NCI-H446 (cell line): Measurements from ENCODE around the gene PET100.

Source experiments
- DNase-seq, 2 experiments: peaks; one replicate each; lab custom pipeline; 2025; lab: John Stamatoyannopoulos, UW

The PET100 gene

DNA sequence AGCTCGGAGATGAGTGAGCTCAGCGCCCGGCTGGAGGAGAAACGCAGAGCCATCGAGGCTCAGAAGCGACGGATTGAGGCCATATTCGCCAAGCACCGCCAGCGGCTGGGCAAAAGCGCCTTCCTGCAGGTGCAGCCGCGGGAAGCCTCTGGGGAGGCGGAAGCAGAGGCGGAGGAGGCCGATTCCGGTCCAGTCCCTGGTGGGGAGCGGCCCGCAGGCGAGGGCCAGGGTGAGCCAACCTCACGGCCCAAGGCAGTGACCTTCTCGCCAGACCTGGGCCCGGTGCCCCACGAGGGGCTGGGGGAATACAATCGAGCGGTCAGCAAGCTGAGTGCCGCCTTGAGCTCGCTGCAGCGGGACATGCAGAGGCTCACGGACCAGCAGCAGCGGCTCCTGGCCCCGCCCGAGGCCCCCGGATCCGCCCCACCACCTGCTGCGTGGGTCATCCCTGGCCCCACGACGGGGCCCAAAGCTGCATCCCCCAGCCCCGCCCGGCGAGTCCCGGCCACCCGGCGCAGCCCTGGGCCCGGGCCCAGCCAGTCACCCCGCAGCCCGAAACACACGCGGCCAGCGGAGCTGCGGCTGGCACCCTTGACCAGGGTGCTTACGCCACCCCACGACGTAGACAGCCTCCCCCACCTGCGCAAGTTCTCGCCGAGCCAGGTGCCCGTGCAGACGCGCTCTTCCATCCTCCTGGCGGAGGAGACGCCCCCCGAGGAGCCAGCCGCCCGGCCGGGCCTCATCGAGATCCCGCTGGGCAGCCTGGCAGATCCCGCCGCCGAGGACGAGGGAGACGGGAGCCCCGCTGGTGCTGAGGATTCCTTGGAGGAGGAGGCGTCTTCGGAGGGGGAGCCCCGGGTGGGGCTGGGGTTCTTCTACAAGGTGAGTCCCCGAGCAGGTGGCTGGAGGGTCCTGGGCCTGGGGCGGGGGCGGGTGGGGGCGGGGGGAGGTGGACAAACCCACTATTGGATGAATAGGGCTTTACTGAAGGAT lies 17.0 kb upstream of the PET100 start:
- no peak for DNase-seq

GRCh38 chr19:7614859-7615741 lies 14.5 kb upstream of the PET100 start:
- DNase-seq, result no peak

GRCh38 chr19:7617172-7617571 lies 12.4 kb upstream of the PET100 start:
- DNase-seq, result no peak

DNA sequence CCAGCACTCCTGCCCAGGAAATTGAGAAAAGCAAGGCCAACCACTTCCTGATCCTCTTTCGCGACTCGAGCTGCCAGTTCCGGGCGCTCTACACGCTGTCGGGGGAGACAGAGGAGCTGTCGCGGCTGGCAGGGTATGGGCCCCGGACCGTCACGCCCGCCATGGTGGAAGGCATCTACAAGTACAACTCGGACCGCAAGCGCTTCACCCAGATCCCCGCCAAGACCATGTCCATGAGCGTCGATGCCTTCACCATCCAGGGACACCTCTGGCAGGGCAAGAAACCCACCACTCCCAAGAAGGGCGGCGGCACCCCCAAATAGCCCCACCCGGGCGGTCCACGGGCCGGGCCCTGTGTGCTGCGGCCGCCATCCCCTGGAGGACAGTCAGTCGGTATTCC lies 11.9 kb upstream of the PET100 start:
- DNase-seq, result no peak

DNA sequence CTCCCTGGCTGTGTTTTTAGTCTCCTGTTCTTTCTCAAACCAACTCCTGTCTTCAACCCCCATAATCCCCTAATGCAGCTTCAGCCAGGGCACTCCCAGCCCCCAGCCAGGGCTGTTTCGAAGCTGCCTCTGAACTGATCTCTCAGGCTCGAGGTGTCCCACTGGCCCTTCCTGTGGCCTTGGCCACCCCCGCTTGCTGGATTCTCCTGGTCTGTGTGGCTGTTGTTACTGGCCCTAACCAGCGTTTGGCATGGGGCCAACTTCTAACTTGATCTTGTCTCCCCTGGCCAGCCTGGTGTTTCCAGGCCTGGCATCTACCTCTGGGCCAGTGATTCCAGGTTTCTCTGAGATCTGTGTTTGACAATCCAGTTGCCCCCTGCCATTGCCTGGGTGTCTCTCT lies 11.2 kb upstream of the PET100 start:
- no peak for DNase-seq

DNA sequence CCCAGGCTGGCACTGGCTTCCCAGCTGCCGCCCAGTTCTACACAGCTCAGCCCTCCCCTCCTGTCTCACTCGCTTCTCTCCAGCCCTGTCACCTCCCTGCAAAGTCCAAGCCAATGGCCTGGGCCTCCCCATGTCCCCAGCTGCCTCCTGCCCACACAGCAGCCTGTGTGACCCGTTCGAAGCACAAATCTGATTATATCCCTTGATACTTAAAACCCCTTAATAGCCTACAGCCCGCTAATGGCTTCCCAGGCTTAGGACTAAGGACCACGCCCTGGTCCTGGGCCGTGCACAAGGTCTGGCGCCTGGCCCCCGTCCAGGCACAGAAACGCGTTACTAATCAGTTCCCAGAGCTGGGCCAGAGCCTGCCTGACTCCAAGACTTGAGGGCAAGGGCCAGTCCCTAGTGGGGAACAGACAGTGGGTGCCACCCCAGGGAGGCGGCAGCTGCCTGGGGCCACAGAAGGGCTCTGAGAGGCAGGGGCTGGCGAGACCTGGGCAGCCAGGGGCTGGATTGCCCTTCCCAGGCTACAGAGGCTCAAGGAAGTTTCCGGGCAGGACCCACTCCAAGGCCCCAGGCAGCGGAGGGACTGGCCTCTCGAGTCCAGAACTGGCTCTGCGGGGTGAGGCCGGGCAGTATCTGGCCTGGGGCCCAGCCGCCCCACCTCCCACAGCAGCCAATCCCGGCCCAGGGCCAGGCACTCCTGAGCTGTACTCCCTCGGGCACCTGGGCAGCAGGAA lies 10.7 kb upstream of the PET100 start:
- no peak for DNase-seq

- DNase-seq, result no peak
These were observed 9.7 kb upstream of the PET100 start for GRCh38 chr19:7619671-7620441.

GRCh38 chr19:7620442-7621412 lies 8.9 kb upstream of the PET100 start:
- no peak for DNase-seq

DNA sequence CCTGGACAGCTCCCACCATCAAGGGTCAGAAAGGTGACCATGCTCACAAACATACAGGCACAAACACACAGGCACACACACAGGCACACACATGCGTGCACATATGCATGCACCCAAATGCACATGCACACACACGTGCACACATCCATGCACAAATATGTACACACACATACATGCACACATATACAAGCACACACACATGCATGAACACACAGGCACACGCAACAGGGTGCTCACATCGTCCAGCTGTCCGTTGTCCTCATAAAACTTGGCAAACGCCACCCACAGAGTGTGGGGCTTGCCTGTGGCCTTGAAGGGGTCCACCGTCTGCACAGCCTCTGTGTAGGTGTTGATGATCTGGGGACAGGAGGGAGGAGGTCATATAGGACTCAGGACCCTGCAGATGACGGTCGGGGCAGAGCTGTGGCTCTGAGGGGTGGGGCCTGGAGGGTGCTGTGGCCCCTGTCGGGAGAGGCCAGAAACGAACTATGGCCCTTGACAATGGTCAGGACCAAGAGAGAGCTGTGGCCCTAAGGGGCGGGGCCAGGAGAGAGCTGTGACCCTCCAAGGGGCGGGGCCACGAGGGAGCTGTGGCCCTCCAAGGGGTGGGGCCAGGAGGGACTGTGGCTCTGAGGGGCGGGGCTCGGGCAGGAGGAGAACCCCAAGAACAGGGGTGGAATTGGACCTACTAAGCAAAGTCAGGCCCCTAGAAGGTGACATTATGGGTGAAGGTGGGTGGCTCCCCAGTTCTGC lies 6.5 kb upstream of the PET100 start:
- DNase-seq, result no peak

GRCh38 chr19:7623725-7624603 lies 5.6 kb upstream of the PET100 start:
- DNase-seq, result no peak

DNA sequence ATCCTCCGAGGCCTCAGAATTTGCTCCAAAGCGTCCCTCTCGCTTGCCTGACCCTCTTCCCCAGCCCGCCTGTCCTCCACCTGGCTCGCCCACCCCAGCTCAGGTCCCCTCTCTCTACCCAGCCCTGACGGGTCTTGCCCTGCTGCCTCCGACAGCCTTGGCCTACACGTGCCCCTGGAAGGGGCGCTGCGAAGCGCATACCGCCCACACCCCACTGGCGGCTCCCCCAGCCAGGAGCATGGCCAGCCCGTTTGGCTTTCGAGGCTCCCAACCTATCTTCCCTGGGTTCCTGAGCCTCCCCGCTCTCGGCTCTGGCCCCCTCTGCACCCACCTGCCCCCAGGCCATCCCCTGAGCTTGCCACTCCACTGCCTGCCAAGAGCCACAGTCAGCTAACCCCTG lies 4.8 kb upstream of the PET100 start:
- DNase-seq, result no peak

GRCh38 chr19:7625763-7626372 lies 3.7 kb upstream of the PET100 start:
- DNase-seq, result no peak

DNA sequence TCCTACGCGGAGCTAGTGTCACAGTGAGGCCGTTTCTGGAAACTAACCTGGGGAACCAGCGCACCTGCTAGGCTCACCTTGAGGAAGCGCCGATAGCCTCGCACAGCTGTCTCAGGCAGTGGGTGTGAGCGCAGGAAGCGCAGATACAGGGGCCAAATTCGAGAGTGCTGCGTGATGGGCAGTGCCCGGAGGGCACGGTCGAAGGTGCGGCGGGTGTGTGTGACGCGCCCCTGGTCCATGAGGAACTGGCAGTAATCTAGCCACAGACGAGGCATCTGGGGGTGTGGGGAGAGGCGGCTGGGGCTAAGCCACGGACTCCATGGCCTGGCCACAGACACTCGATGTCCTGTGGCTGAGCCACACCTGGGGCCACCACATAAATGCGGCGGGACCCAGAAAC lies 2.4 kb upstream of the PET100 start:
- DNase-seq, result no peak

DNA sequence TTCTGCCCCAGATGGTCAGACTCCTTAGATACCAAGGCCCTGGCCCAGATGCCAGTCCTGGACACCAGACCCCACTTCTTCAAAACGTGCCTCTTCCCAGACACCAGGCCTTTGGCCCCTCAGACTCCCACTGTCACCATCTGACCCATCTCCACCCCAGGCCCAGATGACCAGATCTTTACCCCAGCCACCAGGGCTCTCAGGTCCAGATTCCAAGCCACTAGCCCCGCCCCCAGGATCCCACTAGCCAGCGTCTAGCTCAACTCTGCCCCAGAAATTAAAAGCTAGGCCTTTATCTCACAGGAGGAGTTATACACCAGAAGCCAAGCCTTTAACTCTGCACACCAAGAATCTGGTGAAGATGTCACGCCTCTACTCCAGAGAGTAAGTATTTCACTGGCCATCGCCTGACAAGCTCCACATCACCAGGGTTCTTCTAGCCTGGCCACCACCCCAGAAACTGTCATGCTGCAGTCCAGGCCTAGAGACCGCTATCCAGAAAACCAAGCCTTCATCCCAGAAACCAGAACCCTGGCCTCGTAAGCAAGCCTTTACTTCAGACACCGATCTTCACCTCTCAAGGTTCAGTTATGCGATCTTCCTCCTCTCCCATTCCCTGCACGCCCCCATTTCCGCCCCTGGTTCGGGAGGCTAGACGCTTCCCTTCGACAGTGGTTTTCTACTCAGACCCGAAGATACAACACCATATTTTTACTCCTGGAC lies 843 bp upstream of the PET100 start:
- DNase-seq, result no peak

- no peak for DNase-seq
These were observed 2.0 kb downstream of the PET100 start for GRCh38 chr19:7631577-7631976.

- no peak for DNase-seq
These were observed 3.0 kb downstream of the PET100 start for GRCh38 chr19:7632340-7633203.
